Immature natural killer cell (primary cell): Measurements from ENCODE around the gene TP73. TPM values are rescaled to one million over a fixed set of nuclear protein-coding genes. Genes with fewer than 3 reads are reported as not detected.
A peak's percentile ranks its signal among the peaks of the same experiment; 100 is the strongest.
"Not testable (repeated sequence)": the region's sequence is repeated elsewhere in the genome, so short reads cannot be mapped to it uniquely, and the experiment has no call there.

Experiments used
- DNase-seq, 3 donors: peaks; one replicate each; pipeline ENCODE4 v3.0.0; 2022; ENCODE audit warnings: mixed read lengths in 1 of 3
- H3K27ac Mint-ChIP-seq, 6 donors: one replicate each; pipeline ENCODE4 v1.8.0; 2020; ENCODE audit warnings: mixed read lengths in 6 of 6, mild to moderate bottlenecking in 5 of 6, inconsistent platforms in 4 of 6, moderate library complexity in 3 of 6
- H3K27me3 Mint-ChIP-seq, 3 donors: one replicate each; pipeline ENCODE4 v1.8.0; 2020 to 2021; ENCODE audit warnings: low read depth in 3 of 3, mild to moderate bottlenecking in 3 of 3, mixed read lengths in 3 of 3, moderate library complexity in 3 of 3, inconsistent platforms in 1 of 3
- H3K36me3 Mint-ChIP-seq, 3 donors: one replicate each; pipeline ENCODE4 v1.8.0; 2020; ENCODE audit warnings: mixed read lengths in 3 of 3, inconsistent platforms in 2 of 3, mild to moderate bottlenecking in 2 of 3
- H3K4me1 Mint-ChIP-seq, 2 donors: one replicate each; pipeline ENCODE4 v1.8.0; 2020; ENCODE audit warnings: inconsistent platforms in 2 of 2, mild to moderate bottlenecking in 2 of 2, mixed read lengths in 2 of 2, moderate library complexity in 1 of 2
- H3K4me3 Mint-ChIP-seq, 5 donors: one replicate each; pipeline ENCODE4 v1.8.0; 2020; ENCODE audit warnings: mild to moderate bottlenecking in 5 of 5, mixed read lengths in 5 of 5, inconsistent platforms in 3 of 5, moderate library complexity in 3 of 5
- H3K9me3 Mint-ChIP-seq, 6 donors: one replicate each; pipeline ENCODE4 v1.8.0; 2020; ENCODE audit warnings: mild to moderate bottlenecking in 6 of 6, mixed read lengths in 6 of 6, inconsistent platforms in 4 of 6, moderate library complexity in 3 of 6
- polyA plus RNA-seq, 3 donors: library from polyadenylated mRNA; unstranded; fragments of 300-500 nt; fragmentation: Illumina TruSeq; gene quantifications; one replicate each; pipeline ENCODE4 v1.2.3, GENCODE V29; 2021

The TP73 gene
- polyA plus RNA-seq, 3 donors from 2014 or later, result not detected

- peaks cover 0 to 4% (median 2%) of the 10 kb centered on the region in 3 donors for H3K27me3 Mint-ChIP-seq
- no peaks in the 10 kb centered on the region for H3K36me3 Mint-ChIP-seq
- no peak for DNase-seq
- H3K27ac Mint-ChIP-seq, result no peak overlapping the region
- no peaks in the 10 kb centered on the region for H3K9me3 Mint-ChIP-seq
- no peak overlapping the region for H3K4me3 Mint-ChIP-seq
- H3K4me1 Mint-ChIP-seq, result peaks cover 0 to 12% of the 10 kb centered on the region in 2 donors
Observed at GRCh38 chr1:3717715-3718601, 65.6 kb downstream of the TP73 start.

GRCh38 chr1:3718764-3719163 lies 66.4 kb downstream of the TP73 start:
- Mint-ChIP-seq H3K27me3 (peaks cover 0 to 4% (median 2%) of the 10 kb centered on the region in 3 donors), H3K36me3 (no peaks in the 10 kb centered on the region), H3K4me1 (peaks cover 0 to 12% of the 10 kb centered on the region in 2 donors), H3K27ac (no peak overlapping the region), H3K9me3 (no peaks in the 10 kb centered on the region), H3K4me3 (no peak overlapping the region)
- no peak for DNase-seq

DNA sequence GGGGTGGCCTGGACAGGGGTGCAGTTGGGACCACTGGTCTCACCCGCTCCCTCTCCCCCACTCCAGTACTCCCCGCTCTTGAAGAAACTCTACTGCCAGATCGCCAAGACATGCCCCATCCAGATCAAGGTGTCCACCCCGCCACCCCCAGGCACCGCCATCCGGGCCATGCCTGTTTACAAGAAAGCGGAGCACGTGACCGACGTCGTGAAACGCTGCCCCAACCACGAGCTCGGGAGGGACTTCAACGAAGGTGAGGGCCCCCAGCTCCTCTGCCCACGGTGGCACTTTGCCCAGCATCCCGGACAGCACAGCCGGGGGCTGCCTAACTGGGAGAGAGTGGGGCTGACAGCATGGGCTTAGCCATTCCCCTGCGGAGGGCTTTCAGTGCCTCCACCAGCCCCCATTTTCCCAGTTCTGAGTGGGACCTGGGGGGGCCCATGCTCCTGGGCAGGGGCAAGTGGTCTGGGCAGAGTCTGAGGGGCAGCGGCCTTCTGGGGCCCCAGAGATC lies 69.7 kb downstream of the TP73 start:
- no peak for DNase-seq
- H3K9me3 Mint-ChIP-seq, result no peaks in the 10 kb centered on the region
- no peak overlapping the region for H3K4me3 Mint-ChIP-seq
- peak overlapping the region in 1 of 6 donors; percentile 70 for H3K27ac Mint-ChIP-seq
- H3K27me3 Mint-ChIP-seq, result peaks cover 2 to 4% (median 2%) of the 10 kb centered on the region in 3 donors
- H3K36me3 Mint-ChIP-seq, result no peaks in the 10 kb centered on the region
- H3K4me1 Mint-ChIP-seq, result peaks cover 0 to 12% of the 10 kb centered on the region in 2 donors

DNA sequence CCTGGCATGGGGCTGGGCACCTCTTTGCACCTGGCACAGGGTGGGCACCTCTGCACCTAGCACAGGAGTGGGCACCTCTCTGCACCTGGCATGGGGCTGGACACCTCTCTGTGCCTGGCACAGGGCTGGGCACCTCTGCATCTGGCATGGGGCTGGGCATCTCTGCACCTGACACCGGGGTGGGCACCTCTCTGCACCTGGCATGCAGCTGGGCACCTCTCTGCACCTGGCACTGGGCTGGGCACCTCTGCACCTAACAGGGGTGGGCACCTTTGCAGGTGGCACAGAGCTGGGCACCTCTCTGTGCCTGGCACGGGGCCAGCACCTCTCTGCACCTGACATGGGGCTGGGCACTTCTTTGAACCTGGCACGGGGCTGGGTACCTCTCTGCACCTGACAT lies 70.5 kb downstream of the TP73 start:
- DNase-seq, result no peak
- Mint-ChIP-seq H3K4me3 (no peak overlapping the region), H3K9me3 (no peaks in the 10 kb centered on the region), H3K27ac (no peak overlapping the region), H3K4me1 (peaks cover 0 to 12% of the 10 kb centered on the region in 2 donors), H3K36me3 (no peaks in the 10 kb centered on the region), H3K27me3 (peaks cover 2 to 4% (median 2%) of the 10 kb centered on the region in 3 donors)

DNA sequence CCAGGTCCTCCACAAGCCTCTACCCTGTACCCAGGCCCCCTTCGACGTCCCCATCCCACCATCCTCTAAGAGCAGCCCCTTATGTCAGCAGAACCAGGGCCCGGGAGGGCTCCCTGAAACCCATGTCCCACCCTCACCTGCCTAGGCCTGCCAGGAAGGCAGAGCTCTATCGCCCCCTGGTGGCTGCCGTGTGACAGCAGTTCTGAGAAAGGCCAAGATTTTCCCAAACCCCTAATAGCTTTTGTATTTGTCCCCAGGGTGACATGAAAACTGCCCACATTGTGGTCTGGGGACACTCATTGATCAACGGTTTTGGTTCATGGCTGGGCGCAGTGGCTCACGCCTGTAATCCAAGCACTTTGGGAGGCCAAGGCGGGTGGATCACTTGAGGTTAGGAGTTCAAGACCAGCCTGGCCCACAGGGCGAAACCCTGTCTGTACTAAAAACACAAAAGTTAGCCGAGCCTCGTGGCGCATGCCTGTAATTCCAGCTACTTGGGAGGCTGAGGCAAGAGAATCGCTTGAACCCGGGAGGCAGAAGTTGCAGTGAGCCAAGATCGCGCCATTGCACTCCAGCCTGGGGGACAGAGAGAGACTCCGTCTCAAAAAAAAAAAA lies 72.2 kb downstream of the TP73 start:
- H3K4me1 Mint-ChIP-seq, result peaks cover 0 to 11% of the 10 kb centered on the region in 2 donors
- H3K36me3 Mint-ChIP-seq, H3K27me3 Mint-ChIP-seq, H3K4me3 Mint-ChIP-seq, H3K27ac Mint-ChIP-seq, H3K9me3 Mint-ChIP-seq: not testable (repeated sequence)
- peak; percentile 57 to 69 (median 58) for DNase-seq

- Mint-ChIP-seq H3K36me3 (no peaks in the 10 kb centered on the region), H3K4me3 (no peak overlapping the region), H3K27me3 (peaks cover 0 to 2% (median 0%) of the 10 kb centered on the region in 3 donors), H3K27ac (no peak overlapping the region), H3K9me3 (no peaks in the 10 kb centered on the region), H3K4me1 (peaks cover 0 to 7% of the 10 kb centered on the region in 2 donors)
- no peak for DNase-seq
Observed at GRCh38 chr1:3725366-3725765, 73.0 kb downstream of the TP73 start.

- Mint-ChIP-seq H3K9me3 (no peaks in the 10 kb centered on the region), H3K27me3 (peaks cover 0 to 2% (median 0%) of the 10 kb centered on the region in 3 donors), H3K4me1 (no peaks in the 10 kb centered on the region), H3K4me3 (no peak overlapping the region), H3K27ac (no peak overlapping the region), H3K36me3 (no peaks in the 10 kb centered on the region)
- no peak for DNase-seq
Observed at GRCh38 chr1:3727042-3727824, 74.9 kb downstream of the TP73 start.

DNA sequence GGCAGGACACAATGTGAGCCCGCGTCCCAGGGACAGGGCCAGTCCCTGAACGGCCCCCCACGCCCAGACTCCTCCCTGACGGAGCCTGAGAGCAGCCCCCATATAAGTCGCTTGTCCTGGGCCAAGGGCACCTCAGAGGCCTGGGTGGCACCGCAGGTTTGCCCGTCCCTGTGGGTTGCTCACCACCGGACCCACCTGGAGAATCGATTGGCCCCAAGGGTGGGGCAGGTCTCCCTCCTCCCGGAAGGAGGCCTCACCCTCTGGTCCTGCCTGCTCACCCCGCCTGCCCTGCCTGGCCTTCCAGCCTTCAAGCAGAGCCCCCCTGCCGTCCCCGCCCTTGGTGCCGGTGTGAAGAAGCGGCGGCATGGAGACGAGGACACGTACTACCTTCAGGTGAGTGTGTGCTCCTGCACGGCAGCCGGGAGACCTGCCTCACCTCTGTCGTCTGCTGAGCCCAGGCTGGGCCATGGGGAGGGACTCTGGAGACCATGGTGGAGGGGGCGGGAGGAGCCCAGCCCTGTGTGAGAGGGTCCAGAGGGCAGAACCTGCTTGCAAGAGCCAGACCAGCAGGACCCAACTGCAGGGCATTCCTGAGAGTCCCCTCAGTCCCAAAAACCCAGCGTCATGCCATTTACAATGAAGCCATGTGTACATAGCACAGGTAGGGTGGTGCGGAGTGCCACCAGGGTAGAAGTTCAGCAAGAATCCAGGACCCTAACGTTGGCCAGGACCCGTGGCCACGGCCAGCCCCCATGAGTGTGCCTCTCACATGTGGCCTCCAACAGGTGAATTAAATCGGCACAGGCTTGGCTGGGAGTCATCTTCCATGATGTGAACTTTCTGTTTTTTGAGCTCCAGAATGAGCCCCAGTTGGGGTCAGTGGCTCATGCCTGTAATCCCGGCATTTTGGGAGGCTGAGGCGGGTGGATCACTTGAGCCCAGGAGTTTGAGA lies 75.8 kb downstream of the TP73 start:
- H3K4me3 Mint-ChIP-seq, result no peak overlapping the region
- H3K27ac Mint-ChIP-seq, result no peak overlapping the region
- DNase-seq, result no peak
- no peaks in the 10 kb centered on the region for H3K36me3 Mint-ChIP-seq
- H3K27me3 Mint-ChIP-seq, result peaks cover 0 to 2% (median 0%) of the 10 kb centered on the region in 3 donors
- no peaks in the 10 kb centered on the region for H3K9me3 Mint-ChIP-seq
- no peaks in the 10 kb centered on the region for H3K4me1 Mint-ChIP-seq

GRCh38 chr1:3729594-3730542 lies 77.6 kb downstream of the TP73 start:
- H3K4me1 Mint-ChIP-seq, result no peaks in the 10 kb centered on the region
- no peaks in the 10 kb centered on the region for H3K36me3 Mint-ChIP-seq
- peaks cover 0 to 2% (median 0%) of the 10 kb centered on the region in 3 donors for H3K27me3 Mint-ChIP-seq
- H3K9me3 Mint-ChIP-seq, result no peaks in the 10 kb centered on the region
- no peak for DNase-seq
- no peak overlapping the region for H3K27ac Mint-ChIP-seq
- H3K4me3 Mint-ChIP-seq, result no peak overlapping the region

DNA sequence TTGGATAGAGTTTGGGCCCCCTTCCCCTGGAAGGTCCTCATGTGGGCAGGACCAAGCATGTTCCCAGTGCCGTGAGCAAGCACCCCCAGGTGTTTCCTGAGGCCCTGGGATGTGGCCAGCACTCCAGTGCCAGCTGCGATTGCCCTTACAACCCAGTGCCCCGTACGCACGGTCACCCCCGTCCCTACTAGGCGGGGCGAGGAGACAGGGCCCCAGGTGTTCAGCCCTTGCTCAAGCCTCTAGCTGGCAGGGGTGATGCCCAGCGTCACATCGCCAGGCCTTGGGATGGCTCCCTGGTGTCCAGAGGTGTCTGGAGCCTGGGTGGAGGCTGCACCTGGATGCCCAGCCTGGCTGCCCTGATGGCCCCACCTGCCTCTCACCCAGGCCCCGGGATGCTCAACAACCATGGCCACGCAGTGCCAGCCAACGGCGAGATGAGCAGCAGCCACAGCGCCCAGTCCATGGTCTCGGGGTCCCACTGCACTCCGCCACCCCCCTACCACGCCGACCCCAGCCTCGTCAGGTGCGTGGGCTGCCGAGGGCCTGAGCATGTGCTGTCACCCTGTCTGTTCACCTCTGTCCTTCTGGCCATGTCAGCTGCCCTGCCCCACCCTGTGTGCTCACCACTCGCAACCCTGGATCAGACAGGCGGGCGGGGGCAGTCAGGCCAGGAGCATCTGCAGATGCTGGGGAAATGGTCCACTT lies 78.4 kb downstream of the TP73 start:
- H3K4me3 Mint-ChIP-seq, result no peak overlapping the region
- no peaks in the 10 kb centered on the region for H3K36me3 Mint-ChIP-seq
- H3K27me3 Mint-ChIP-seq, result peaks cover 0 to 2% (median 0%) of the 10 kb centered on the region in 3 donors
- no peak for DNase-seq
- no peaks in the 10 kb centered on the region for H3K9me3 Mint-ChIP-seq
- H3K27ac Mint-ChIP-seq, result no peak overlapping the region
- no peaks in the 10 kb centered on the region for H3K4me1 Mint-ChIP-seq

DNA sequence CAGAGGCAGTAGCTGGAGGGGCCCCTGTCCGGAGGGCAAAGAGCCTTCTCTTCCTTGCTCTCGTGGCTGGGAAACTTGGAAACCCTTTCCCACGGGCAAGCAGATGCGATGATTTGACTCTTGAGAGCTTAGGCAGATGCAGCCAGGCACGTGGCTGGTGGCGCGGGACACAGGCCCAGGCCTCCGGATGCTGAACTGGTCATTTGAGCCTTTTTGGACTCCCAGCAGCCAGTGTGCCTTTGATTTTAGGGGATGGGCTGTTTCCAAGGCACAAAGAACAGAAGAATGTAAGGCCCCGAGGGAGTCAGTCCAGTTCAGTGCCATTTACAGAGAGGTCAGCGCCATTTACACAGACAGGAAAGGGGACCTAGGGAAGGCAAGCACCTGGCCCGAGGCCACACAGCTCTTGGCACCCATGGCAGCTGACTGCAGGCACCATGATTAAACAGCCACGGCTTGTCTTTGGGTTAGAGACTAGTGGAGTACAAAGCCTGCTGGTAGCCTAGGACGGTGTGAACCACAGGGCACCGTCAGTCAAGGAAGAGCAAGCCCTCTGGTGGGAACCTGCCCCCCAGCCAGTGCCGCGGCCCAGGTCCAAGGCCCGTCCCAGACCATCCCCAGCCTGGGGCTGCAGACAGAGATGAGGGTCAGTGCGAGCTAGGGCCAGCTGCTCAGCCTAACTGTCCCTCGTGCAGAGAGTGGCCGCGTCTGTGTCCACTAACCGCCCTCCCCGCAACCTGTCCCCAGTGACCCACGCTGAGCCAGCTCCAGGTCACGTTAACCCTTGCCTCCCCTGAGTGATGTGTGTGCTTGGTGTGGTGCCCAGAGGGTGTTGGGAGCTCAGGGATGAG lies 79.5 kb downstream of the TP73 start:
- no peaks in the 10 kb centered on the region for H3K4me1 Mint-ChIP-seq
- H3K27ac Mint-ChIP-seq, result no peak overlapping the region
- peaks cover 0 to 3% (median 0%) of the 10 kb centered on the region in 3 donors for H3K36me3 Mint-ChIP-seq
- no peak for DNase-seq
- H3K9me3 Mint-ChIP-seq, result no peaks in the 10 kb centered on the region
- no peak overlapping the region for H3K4me3 Mint-ChIP-seq
- peaks cover 0 to 2% (median 0%) of the 10 kb centered on the region in 3 donors for H3K27me3 Mint-ChIP-seq
